SK-N-SH (cell line): ENCODE results near the gene GPD2. TPM values are rescaled to one million over a fixed set of nuclear protein-coding genes. Genes with fewer than 3 reads are reported as not detected.

ENCODE experiments used
- CTCF ChIA-PET: fragments of 300-600, 350-600 bp; formaldehyde crosslinking; extraction: SDS; loops from one replicate; lab custom pipeline; 2021; lab: Yijun Ruan, JAX
- POLR2A ChIA-PET: fragments of 350-600 bp; sonication (Branson Sonifier 250); formaldehyde crosslinking; extraction: SDS; loops from one replicate; lab custom pipeline; 2020; ENCODE audit warnings: antibody characterized with exemption, inconsistent platforms; lab: Yijun Ruan, JAX
- DNase-seq: peaks from one replicate; pipeline ENCODE4 v3.0.0; 2012
- H2AFZ ChIP-seq: fragments of 200-600 bp; sonication (generic); 2 replicates; pipeline ENCODE4 v1.8.1; 2016; ENCODE audit warnings: antibody characterized with exemption, mild to moderate bottlenecking, low read depth
- H3F3A ChIP-seq: fragments of 200-600 bp; sonication (generic); replicated peaks from 2 replicates; pipeline ENCODE3; 2016; ENCODE audit warnings: antibody characterized with exemption, mild to moderate bottlenecking; ENCODE audit not compliant: insufficient read depth
- H3K27ac ChIP-seq, 2 experiments: fragments of 200-500 bp in 1 of 2; fragments of 200-600 bp in 1 of 2; sonication (Bioruptor generic) in 1 of 2; sonication (generic), shearing (Covaris generic) in 1 of 2; 2 replicates each; pipeline versions ENCODE4 v1.5.1 to v1.6.1; 2014 to 2016; ENCODE audit warnings: low read depth in 2 of 2, inconsistent platforms in 1 of 2, low read length in 1 of 2, mild to moderate bottlenecking in 1 of 2, mixed read lengths in 1 of 2
- H3K27me3 ChIP-seq: fragments of 200-600 bp; sonication (generic), shearing (Covaris generic); 2 replicates; pipeline ENCODE4 v1.6.1; 2016; ENCODE audit warnings: mixed run types; ENCODE audit not compliant: insufficient read depth
- H3K36me3 ChIP-seq, 2 experiments: fragments of 200-500 bp in 1 of 2; fragments of 200-600 bp in 1 of 2; sonication (Bioruptor generic) in 1 of 2; sonication (generic) in 1 of 2; replicated peaks in 1 of 2; 2 replicates each; pipeline versions ENCODE3 to v1.5.1; 2014 to 2016; ENCODE audit warnings: low read length in 1 of 2, mild to moderate bottlenecking in 1 of 2; ENCODE audit not compliant: insufficient read depth in 2 of 2, control insufficient read depth in 1 of 2
- H3K4me1 ChIP-seq, 2 experiments: fragments of 200-500 bp in 1 of 2; fragments of 200-600 bp in 1 of 2; sonication (Bioruptor generic) in 1 of 2; sonication (generic), shearing (Covaris generic) in 1 of 2; 2 replicates each; pipeline versions ENCODE4 v1.5.1 to v1.6.1; 2014 to 2016; ENCODE audit warnings: low read depth in 1 of 2, low read length in 1 of 2, mixed run types in 1 of 2; ENCODE audit not compliant: insufficient read depth in 2 of 2, control insufficient read depth in 1 of 2
- H3K4me2 ChIP-seq: fragments of 200-600 bp; sonication (generic), shearing (Covaris generic); 2 replicates; pipeline ENCODE4 v1.6.1; 2017; ENCODE audit warnings: mixed run types
- H3K4me3 ChIP-seq, 2 experiments: fragments of 200-500 bp in 1 of 2; fragments of 200-600 bp in 1 of 2; sonication (Bioruptor generic) in 1 of 2; sonication (generic), shearing (Covaris generic) in 1 of 2; 2 replicates each; pipeline versions ENCODE4 v1.5.1 to v1.8.1; 2014 to 2016; ENCODE audit warnings: low read depth in 2 of 2, inconsistent platforms in 1 of 2, low read length in 1 of 2, mild to moderate bottlenecking in 1 of 2, mixed read lengths in 1 of 2, moderate library complexity in 1 of 2
- H3K79me2 ChIP-seq: fragments of 200-600 bp; sonication (generic); 2 replicates; pipeline ENCODE4 v1.8.1; 2017; ENCODE audit warnings: mild to moderate bottlenecking; ENCODE audit not compliant: insufficient read depth
- H3K9ac ChIP-seq: fragments of 200-600 bp; sonication (generic); 2 replicates; pipeline ENCODE4 v1.6.1; 2017; ENCODE audit warnings: mixed run types
- H3K9me2 ChIP-seq: fragments of 200-600 bp; sonication (generic); 2 replicates; pipeline ENCODE4 v1.6.1; 2017; ENCODE audit warnings: mixed run types
- H3K9me3 ChIP-seq: fragments of 200-600 bp; sonication (generic); 2 replicates; pipeline ENCODE4 v1.6.1; 2017; ENCODE audit warnings: mixed run types, mild to moderate bottlenecking, moderate library complexity
- H4K20me1 ChIP-seq: fragments of 200-600 bp; sonication (generic); 2 replicates; pipeline ENCODE4 v1.6.1; 2017; ENCODE audit warnings: mild to moderate bottlenecking, mixed run types; ENCODE audit not compliant: insufficient read depth
- CHD2 ChIP-seq: fragments of 150-350 bp; IDR thresholded peaks from 2 replicates; pipeline ENCODE4 v1.6.1; 2018; ENCODE audit warnings: low read length; ENCODE audit not compliant: partially characterized antibody
- EZH2phosphoT487 ChIP-seq: fragments of 200-600 bp; sonication (generic); IDR thresholded peaks from 2 replicates; pipeline ENCODE4 v1.6.1; 2017; ENCODE audit warnings: low read depth, mixed run types, mild to moderate bottlenecking, antibody characterized with exemption, moderate library complexity, borderline replicate concordance
- FOSL2 ChIP-seq: IDR thresholded peaks from 2 replicates; pipeline ENCODE4 v1.4.0; 2012; ENCODE audit warnings: low read depth, mild to moderate bottlenecking, moderate library complexity, borderline replicate concordance
- FOXM1 ChIP-seq: IDR thresholded peaks from 2 replicates; pipeline ENCODE4 v1.4.0; 2012; ENCODE audit warnings: low read depth, mild to moderate bottlenecking
- NRF1 ChIP-seq: IDR thresholded peaks from 2 replicates; pipeline ENCODE4 v1.6.1; 2012; ENCODE audit warnings: low read depth, mild to moderate bottlenecking, low read length
- PBX3 ChIP-seq: IDR thresholded peaks from 2 replicates; pipeline ENCODE4; 2012
- REST ChIP-seq: IDR thresholded peaks from 2 replicates; pipeline ENCODE4 v1.6.1; 2012; ENCODE audit warnings: mild to moderate bottlenecking, low read depth, low read length, moderate library complexity
- RXRA ChIP-seq: IDR thresholded peaks from 2 replicates; pipeline ENCODE4 v1.4.0; 2012; ENCODE audit warnings: low read depth, mild to moderate bottlenecking, borderline replicate concordance
- SIN3A ChIP-seq: IDR thresholded peaks from 2 replicates; pipeline ENCODE4 v1.6.1; 2012; ENCODE audit warnings: low read depth, mild to moderate bottlenecking, low read length, moderate library complexity, borderline replicate concordance
- TAF1 ChIP-seq: IDR thresholded peaks from 2 replicates; pipeline ENCODE4 v1.6.1; 2012; ENCODE audit warnings: low read depth, mild to moderate bottlenecking, low read length, moderate library complexity, borderline replicate concordance
- TCF12 ChIP-seq: IDR thresholded peaks from 2 replicates; pipeline ENCODE4 v1.4.0; 2012
- ZBTB33 ChIP-seq: IDR thresholded peaks from 2 replicates; pipeline ENCODE4 v1.4.0; 2012; ENCODE audit warnings: low read depth, borderline replicate concordance
- WGBS: methylation state at CpG from one replicate; pipeline ENCODE4 v1.1.6; 2017; ENCODE audit warnings: low lambda C conversion rate; 5-methylcytosine and 5-hydroxymethylcytosine counted together
- polyA plus RNA-seq, 3 experiments: library from polyadenylated mRNA; depleted of rRNA; stranded (reverse); fragments of >200 nt; gene quantifications; 2 replicates each; pipeline ENCODE4 v1.2.3, GENCODE V29; 2012

The GPD2 gene
- polyA plus RNA-seq, 1 of the 3 experiments (the other 2 are of a cell fraction): 4.8 TPM

GRCh38 chr2:156486614-156487013, 50.4 kb downstream of the GPD2 start:
- no peaks in the 10 kb centered on the region for H3K9me3 ChIP-seq
- TF ChIP-seq SIN3A: no peak
- TF ChIP-seq PBX3: no peak
- TF ChIP-seq TAF1: no peak

GRCh38 chr2:156489195-156489594, 53.0 kb downstream of the GPD2 start:
- no peak overlapping the region for H2AFZ ChIP-seq
- H3K36me3 ChIP-seq: no peaks in the 10 kb centered on the region
- no peak overlapping the region for H3K4me3 ChIP-seq
- H3K9me2 ChIP-seq: no peaks in the 10 kb centered on the region
- H3F3A ChIP-seq: no peaks in the 10 kb centered on the region
- WGBS: 100% methylated on average over 1 of the region's 1 CpG
- no peak overlapping the region for H3K9ac ChIP-seq
- H3K79me2 ChIP-seq: no peaks in the 10 kb centered on the region
- H4K20me1 ChIP-seq: no peaks in the 10 kb centered on the region
- no peaks in the 10 kb centered on the region for H3K9me3 ChIP-seq
- no peak overlapping the region for H3K4me2 ChIP-seq
- POLR2A ChIA-PET: no interaction called here
- H3K27ac ChIP-seq: no peak overlapping the region
- H3K4me1 ChIP-seq: no peaks in the 10 kb centered on the region
- CTCF ChIA-PET: interaction anchor here (1.0 kb wide), 1 partner anchor 154 kb away, joined by 3 read pairs; no protein-coding TSS in a partner anchor
- DNase-seq: no peak
- H3K27me3 ChIP-seq: no peaks in the 10 kb centered on the region
- TF ChIP-seq EZH2phosphoT487 (no peak), CHD2 (no peak)

More at GRCh38 chr2:156486614-156487013, 50.4 kb downstream of the GPD2 start:
- 92% methylated on average over 2 of the region's 2 CpGs for WGBS
- H3K9ac ChIP-seq: no peak overlapping the region
- no peak overlapping the region for H3K4me3 ChIP-seq
- POLR2A ChIA-PET: no interaction called here
- H2AFZ ChIP-seq: no peak overlapping the region
- no peaks in the 10 kb centered on the region for H4K20me1 ChIP-seq
- H3K27ac ChIP-seq: no peak overlapping the region
- H3K36me3 ChIP-seq: no peaks in the 10 kb centered on the region
- no peak for DNase-seq
- H3K79me2 ChIP-seq: no peaks in the 10 kb centered on the region
- no peaks in the 10 kb centered on the region for H3K27me3 ChIP-seq
- no peaks in the 10 kb centered on the region for H3F3A ChIP-seq
- no peak overlapping the region for H3K4me2 ChIP-seq
- CTCF ChIA-PET: interaction anchor here (1.3 kb wide), 1 partner anchor 9 kb away, joined by 4 read pairs; no protein-coding TSS in a partner anchor
- H3K4me1 ChIP-seq: peaks cover 0 to 4% of the 10 kb centered on the region in 2 experiments; a peak in 1 of 4 replicates
- no peaks in the 10 kb centered on the region for H3K9me2 ChIP-seq

GRCh38 chr2:156489750-156490465, 53.7 kb downstream of the GPD2 start:
- H3K4me2 ChIP-seq: no peak overlapping the region
- 83% methylated on average over 5 of the region's 6 CpGs for WGBS
- no peaks in the 10 kb centered on the region for H3K4me1 ChIP-seq
- H2AFZ ChIP-seq: no peak overlapping the region
- H3K27me3 ChIP-seq: no peaks in the 10 kb centered on the region
- no peaks in the 10 kb centered on the region for H3K9me3 ChIP-seq
- no peak overlapping the region for H3K27ac ChIP-seq
- no peaks in the 10 kb centered on the region for H3K9me2 ChIP-seq
- POLR2A ChIA-PET: no interaction called here
- no peak for DNase-seq
- H3K79me2 ChIP-seq: no peaks in the 10 kb centered on the region
- H3F3A ChIP-seq: no peaks in the 10 kb centered on the region
- no peaks in the 10 kb centered on the region for H4K20me1 ChIP-seq
- H3K9ac ChIP-seq: no peak overlapping the region
- no peaks in the 10 kb centered on the region for H3K36me3 ChIP-seq
- CTCF ChIA-PET: no interaction called here
- H3K4me3 ChIP-seq: no peak overlapping the region
- no peak for TF ChIP-seq PBX3
- TF ChIP-seq ZBTB33: no peak
- no peak for TF ChIP-seq FOXM1
- no peak for TF ChIP-seq FOSL2
- TF ChIP-seq REST: no peak
- TF ChIP-seq RXRA: no peak
- no peak for TF ChIP-seq TCF12
- TF ChIP-seq NRF1: no peak
